Measurements from ENCODE around the gene NCLN. TPM values are rescaled to one million over a fixed set of nuclear protein-coding genes. Genes with fewer than 3 reads are reported as not detected.

Gene NCLN
- total and polyA plus RNA-seq, 9 of the 15 experiments (the other 6 are each of a cell fraction or from before 2014, with no cell fraction given) = 3.8 to 126 (median 39.6) TPM

GRCh38 chr19:3210347-3211017 lies 24.8 kb downstream of the NCLN start:
- peaks cover 3% of the 10 kb centered on the region for H3K9me1 ChIP-seq (ENCODE audit: control insufficient read depth, insufficient read depth, low read length)
- H3K4me1 ChIP-seq (replicated peaks in 1 of 2; ENCODE audit: control insufficient read depth in 2 of 2, insufficient read depth in 2 of 2, low read length in 2 of 2) = peaks cover 0 to 43% of the 10 kb centered on the region in 2 experiments; a peak in 2 of 5 replicates
- in situ Hi-C loops (cut with MboI) (no loop called here), intact Hi-C loops (cut with micrococcal nuclease) (no loop called here)
- WGBS (ENCODE audit: insufficient coverage, low coverage, missing lambda C conversion rate) = 27% methylated on average over 18 of the region's 20 CpGs
- H3K36me3 ChIP-seq (ENCODE audit: control insufficient read depth, insufficient read depth, low read length) = peaks cover 33% of the 10 kb centered on the region; the same call in 2 of the 3 replicates
- H4K20me1 ChIP-seq (replicated peaks; ENCODE audit: control insufficient read depth, insufficient read depth, low read length) = 0 out of 2 replicates have a peak, but pooled peaks cover 10% of the 10 kb centered on the region
- POLR2A ChIA-PET = no interaction called here
- peak; percentile 44 for FAIRE-seq
- no peak overlapping the region for H2AFZ ChIP-seq (ENCODE audit: low read depth, low read length)
- H3K79me2 ChIP-seq (ENCODE audit: control insufficient read depth, insufficient read depth, low read length) = no peaks in the 10 kb centered on the region
- no peaks in the 10 kb centered on the region for H3K27me3 ChIP-seq (ENCODE audit: control insufficient read depth in 2 of 2, insufficient read depth in 2 of 2, low read length in 2 of 2)
- CTCF ChIA-PET (ENCODE audit: low intra/inter-chr PET ratio) = interaction anchor here (0.8 kb wide), 1 partner anchor 254 kb away, joined by 3 read pairs; no protein-coding TSS in a partner anchor
- H3K4me2 ChIP-seq (ENCODE audit: insufficient read depth, low read length) = no peak overlapping the region
- H3K9ac ChIP-seq (ENCODE audit: insufficient read depth in 1 of 2, low read depth in 2 of 2, low read length in 2 of 2) = peak overlapping the region in 1 of 2 experiments; percentile 71; a peak in 2 of 4 replicates
- no peaks in the 10 kb centered on the region for H3K9me3 ChIP-seq (replicated peaks; ENCODE audit: control insufficient read depth, insufficient read depth, low read depth, low read length)
- no peak overlapping the region for H3K4me3 ChIP-seq
- no peak overlapping the region for H3K27ac ChIP-seq (ENCODE audit: extremely low read depth, low read depth, low read length)
- ATAC-seq = peak; percentile 91
- BruUV-seq (replicated peaks) = no TSS peak
- peak; percentile 68 to 69 (median 68) for DNase-seq (ENCODE audit: extremely low read depth in 1 of 4, low spot score in 3 of 4)
- TF ChIP-seq MCM2 (IDR thresholded peaks at IDR 0.05; ENCODE audit: low read depth) = no peak
- TF ChIP-seq RBFOX2 (IDR thresholded peaks at IDR 0.05; ENCODE audit: low read depth, low read length) = 0 out of 2 replicates have a peak, but pooled peaks have one; percentile 23
- no peak for TF ChIP-seq ZNF277 (CRISPR knock-in tag; IDR thresholded peaks at IDR 0.05; ENCODE audit: borderline replicate concordance)
- 0 out of 2 replicates have a peak, but pooled peaks have one; percentile 84 for TF ChIP-seq XRCC5 (IDR thresholded peaks at IDR 0.05; ENCODE audit: low read depth, low read length)
- peak; percentile 25; the same call in 1 of the 2 replicates for TF ChIP-seq POLR2AphosphoS5 (IDR thresholded peaks at IDR 0.05; ENCODE audit: control insufficient read depth, insufficient read depth, low read depth, low read length)
- no peak for TF ChIP-seq ZNF696 (CRISPR knock-in tag; conservative IDR thresholded peaks at IDR 0.05)
- TF ChIP-seq HIVEP1 (CRISPR knock-in tag; IDR thresholded peaks at IDR 0.05) = no peak
- no peak for TF ChIP-seq ZBTB11 (CRISPR knock-in tag; IDR thresholded peaks at IDR 0.05)
- TF ChIP-seq NFE2 (IDR thresholded peaks at IDR 0.05; ENCODE audit: low read depth) = peak; percentile 5; the same call in 1 of the 2 replicates
- TF ChIP-seq HDGF (IDR thresholded peaks at IDR 0.05) = peak; percentile 90; the same call in 1 of the 2 replicates
- peak; percentile 61 for TF ChIP-seq PHF20 (IDR thresholded peaks at IDR 0.05; ENCODE audit: partially characterized antibody)
- peak in 1 of 2 experiments; percentile 58; a peak in 2 of 4 replicates for TF ChIP-seq HDAC1 (IDR thresholded peaks at IDR 0.05)
- TF ChIP-seq POLR2B (IDR thresholded peaks at IDR 0.05; ENCODE audit: low read depth, partially characterized antibody) = peak; percentile 60
- no peak for TF ChIP-seq CTCFL (IDR thresholded peaks at IDR 0.05; ENCODE audit: borderline replicate concordance, insufficient read depth, low read depth, low read length, poor library complexity, severe bottlenecking)
